B cell (primary cell): ENCODE measurements around the gene DNAJC10. TPM values are rescaled to one million over a fixed set of nuclear protein-coding genes. Genes with fewer than 3 reads are reported as not detected.

Source experiments
- ATAC-seq: fragments of 200-7000 bp; cut with Tn5 transposase; one replicate; pipeline ENCODE4 v1.10.0; 2021; ENCODE audit warnings: low read depth, mild to moderate bottlenecking, moderate number of reproducible peaks, moderate library complexity
- CTCF ChIA-PET: fragments of 350-600 bp; sonication (Branson Sonifier 250); formaldehyde crosslinking; loops from one replicate; lab custom pipeline; 2021; ENCODE audit warnings: antibody characterized with exemption, inconsistent platforms; lab: Charles Lee
- POLR2A ChIA-PET: fragments of 350-600 bp; sonication (Branson Sonifier 250); formaldehyde crosslinking; loops from one replicate; lab custom pipeline; 2021; ENCODE audit warnings: antibody characterized with exemption; lab: Charles Lee
- DNase-seq: peaks from one replicate; pipeline ENCODE4 v3.0.0; 2013
- H2AFZ ChIP-seq: 2 replicates; pipeline ENCODE4 v1.6.1; 2012; ENCODE audit warnings: mild to moderate bottlenecking, low read depth, low read length; ENCODE audit not compliant: insufficient read depth, poor library complexity, severe bottlenecking
- H3K27ac ChIP-seq, 2 donors: 1 replicate in 1 of 2; 2 replicates in 1 of 2; pipeline ENCODE4 v1.5.1; 2012 to 2013; ENCODE audit warnings: low read length in 2 of 2, mild to moderate bottlenecking in 2 of 2, moderate library complexity in 1 of 2
- H3K27me3 ChIP-seq, 4 experiments: fragments of 200-600 bp in 1 of 4; sonication (generic) in 1 of 4; replicated peaks in 1 of 4; 1 replicate in 2 of 4; 2 replicates in 2 of 4; pipeline versions ENCODE4 v1.6.1 to v1.7.0; 2013 to 2016; ENCODE audit warnings: low read length in 3 of 4, mild to moderate bottlenecking in 2 of 4, mixed read lengths in 1 of 4, moderate library complexity in 1 of 4; ENCODE audit not compliant: insufficient read depth in 4 of 4, control insufficient read depth in 3 of 4; ENCODE audit errors: control extremely low read depth in 1 of 4
- H3K36me3 ChIP-seq, 2 experiments: replicated peaks in 1 of 2; 1 replicate in 1 of 2; 2 replicates in 1 of 2; pipeline versions ENCODE4 v1.6.1 to v1.7.1; 2013; ENCODE audit warnings: low read length in 1 of 2; ENCODE audit not compliant: insufficient read depth in 2 of 2, control insufficient read depth in 1 of 2; ENCODE audit errors: control extremely low read depth in 1 of 2, extremely low read depth in 1 of 2
- H3K4me1 ChIP-seq, 2 donors: fragments of 200-600 bp in 1 of 2; sonication (generic) in 1 of 2; 1 replicate in 1 of 2; 2 replicates in 1 of 2; pipeline versions ENCODE4 v1.5.1 to v1.6.1; 2013 to 2017; ENCODE audit warnings: low read length in 2 of 2; ENCODE audit not compliant: control insufficient read depth in 2 of 2, insufficient read depth in 2 of 2
- H3K4me2 ChIP-seq: replicated peaks from 2 replicates; pipeline ENCODE3; 2012; ENCODE audit warnings: mild to moderate bottlenecking, low read depth, low read length; ENCODE audit not compliant: poor library complexity, severe bottlenecking
- H3K4me3 ChIP-seq, 5 experiments: fragments of 200-600 bp in 1 of 5; sonication (generic) in 1 of 5; 1 replicate in 3 of 5; 2 replicates in 2 of 5; pipeline versions ENCODE4 v1.5.1 to v1.7.0; 2011 to 2016; ENCODE audit warnings: low read length in 4 of 5, mild to moderate bottlenecking in 4 of 5, low read depth in 2 of 5, control low read depth in 1 of 5, moderate library complexity in 1 of 5; ENCODE audit not compliant: insufficient read depth in 1 of 5; ENCODE audit errors: control extremely low read depth in 1 of 5, extremely low read depth in 1 of 5
- H3K79me2 ChIP-seq: fragments of 200-600 bp; sonication (generic); one replicate; pipeline ENCODE4 v1.6.0; 2016; ENCODE audit warnings: low read length; ENCODE audit not compliant: control insufficient read depth, insufficient read depth
- H3K9ac ChIP-seq: fragments of 200-600 bp; sonication (generic); 2 replicates; pipeline ENCODE4 v1.6.1; 2017; ENCODE audit warnings: mild to moderate bottlenecking, low read length, moderate library complexity
- H3K9me3 ChIP-seq, 3 donors: one replicate each; pipeline versions ENCODE4 v1.6.1 to v1.7.1; 2013; ENCODE audit warnings: low read length in 2 of 3; ENCODE audit not compliant: control insufficient read depth in 2 of 3, insufficient read depth in 1 of 3; ENCODE audit errors: control extremely low read depth in 1 of 3
- H4K20me1 ChIP-seq: 2 replicates; pipeline ENCODE4 v1.6.0; 2012; ENCODE audit warnings: mild to moderate bottlenecking, low read length; ENCODE audit not compliant: insufficient read depth, control insufficient read depth, poor library complexity, severe bottlenecking
- H3K27ac Mint-ChIP-seq: one replicate; pipeline ENCODE4 v1.8.0; 2021; ENCODE audit warnings: mixed read lengths
- H3K27me3 Mint-ChIP-seq: one replicate; pipeline ENCODE4 v1.8.0; 2021; ENCODE audit warnings: mixed read lengths
- H3K4me1 Mint-ChIP-seq: one replicate; pipeline ENCODE4 v1.8.0; 2021; ENCODE audit warnings: mixed read lengths
- H3K4me3 Mint-ChIP-seq: one replicate; pipeline ENCODE4 v1.8.0; 2021; ENCODE audit warnings: mixed read lengths
- H3K9me3 Mint-ChIP-seq: one replicate; pipeline ENCODE4 v1.8.0; 2022; ENCODE audit warnings: mixed read lengths; ENCODE audit not compliant: insufficient read depth
- EZH2 ChIP-seq: IDR thresholded peaks from 2 replicates; pipeline ENCODE4 v1.6.1; 2012; ENCODE audit warnings: borderline replicate concordance, low read depth, mild to moderate bottlenecking, moderate library complexity, low read length; ENCODE audit not compliant: insufficient read depth, poor library complexity, severe bottlenecking
- WGBS: methylation state at CpG from one replicate; pipeline ENCODE4 v1.1.5; 2013; ENCODE audit warnings: missing lambda C conversion rate; ENCODE audit not compliant: insufficient coverage; 5-methylcytosine and 5-hydroxymethylcytosine counted together
- intact Hi-C: fragments of 100-400 bp; cut with micrococcal nuclease; formaldehyde crosslinking; loops from one replicate; pipeline ENCODE4 v1.10.0; 2022
- polyA plus RNA-seq: library from polyadenylated mRNA; depleted of rRNA; stranded (reverse); fragments of >200 nt; gene quantifications from 2 replicates; pipeline ENCODE4 v1.2.3, GENCODE V29; 2012
- total RNA-seq, 2 donors: library from RNA; stranded (reverse); fragments of 120-200 nt in 1 of 2; gene quantifications; 1 replicate in 1 of 2; 2 replicates in 1 of 2; pipeline versions ENCODE4 v1.2.3 to v1.2.4, GENCODE V29; 2013 to 2022
- TF ChIP-seq, protein P1 (sequence below): fragments of 200-600 bp; IDR thresholded peaks from one replicate; pipeline ENCODE4 v1.8.0; 2022; ENCODE audit warnings: antibody characterized with exemption, mild to moderate bottlenecking

DNAJC10 gene
- total and polyA plus RNA-seq, 2 donors (not counting 1 experiment from before 2014, with no cell fraction given) = 41.3 to 115 TPM

DNA sequence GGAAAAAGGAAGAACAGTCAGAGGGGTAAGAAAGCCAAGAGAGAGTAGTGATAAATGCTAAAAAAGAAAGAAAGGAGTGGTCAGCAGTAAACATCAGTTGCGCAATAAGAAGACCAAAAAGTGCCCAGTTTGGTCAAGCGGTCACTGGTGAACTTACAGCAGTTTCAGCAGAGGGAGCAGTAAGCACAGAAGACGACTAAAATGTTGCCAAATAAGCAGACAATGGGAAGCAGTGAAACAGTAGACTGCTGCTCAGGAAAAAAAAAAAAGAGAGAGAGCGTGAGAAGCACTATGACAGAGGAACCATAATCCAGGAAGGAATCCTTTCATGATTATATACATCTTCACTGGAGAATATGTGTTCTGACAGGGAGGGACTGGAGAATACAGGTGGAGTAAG lies 45.8 kb downstream of the DNAJC10 start:
- H3K9me3 ChIP-seq = no peaks in the 10 kb centered on the region
- Mint-ChIP-seq H3K9me3 (no peaks in the 10 kb centered on the region), H3K4me1 (no peaks in the 10 kb centered on the region), H3K27me3 (no peaks in the 10 kb centered on the region), H3K27ac (peak overlapping the region; percentile 2), H3K4me3 (no peak overlapping the region)
- H3K4me2 ChIP-seq = no peak overlapping the region
- H3K4me1 ChIP-seq = no peaks in the 10 kb centered on the region
- 97% methylated on average over 3 of the region's 4 CpGs for WGBS
- ChIA-PET CTCF (interaction anchor here (1.3 kb wide), 2 partner anchors 10 to 17 kb away, joined by 3 to 4 read pairs; no protein-coding TSS in a partner anchor), POLR2A (no interaction called here)
- ATAC-seq = no peak
- H3K79me2 ChIP-seq = peaks cover 8% of the 10 kb centered on the region
- H3K27ac ChIP-seq = no peak overlapping the region
- H3K4me3 ChIP-seq = no peak overlapping the region
- no peaks in the 10 kb centered on the region for H3K27me3 ChIP-seq
- peaks cover 8% of the 10 kb centered on the region for H4K20me1 ChIP-seq
- DNase-seq = no peak
- peaks cover 33 to 89% of the 10 kb centered on the region in 2 experiments for H3K36me3 ChIP-seq
- H3K9ac ChIP-seq = no peak overlapping the region
- no peak overlapping the region for H2AFZ ChIP-seq
- no peak for TF ChIP-seq EZH2
- TF ChIP-seq, protein P1, sequence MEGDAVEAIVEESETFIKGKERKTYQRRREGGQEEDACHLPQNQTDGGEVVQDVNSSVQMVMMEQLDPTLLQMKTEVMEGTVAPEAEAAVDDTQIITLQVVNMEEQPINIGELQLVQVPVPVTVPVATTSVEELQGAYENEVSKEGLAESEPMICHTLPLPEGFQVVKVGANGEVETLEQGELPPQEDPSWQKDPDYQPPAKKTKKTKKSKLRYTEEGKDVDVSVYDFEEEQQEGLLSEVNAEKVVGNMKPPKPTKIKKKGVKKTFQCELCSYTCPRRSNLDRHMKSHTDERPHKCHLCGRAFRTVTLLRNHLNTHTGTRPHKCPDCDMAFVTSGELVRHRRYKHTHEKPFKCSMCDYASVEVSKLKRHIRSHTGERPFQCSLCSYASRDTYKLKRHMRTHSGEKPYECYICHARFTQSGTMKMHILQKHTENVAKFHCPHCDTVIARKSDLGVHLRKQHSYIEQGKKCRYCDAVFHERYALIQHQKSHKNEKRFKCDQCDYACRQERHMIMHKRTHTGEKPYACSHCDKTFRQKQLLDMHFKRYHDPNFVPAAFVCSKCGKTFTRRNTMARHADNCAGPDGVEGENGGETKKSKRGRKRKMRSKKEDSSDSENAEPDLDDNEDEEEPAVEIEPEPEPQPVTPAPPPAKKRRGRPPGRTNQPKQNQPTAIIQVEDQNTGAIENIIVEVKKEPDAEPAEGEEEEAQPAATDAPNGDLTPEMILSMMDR = no peak
- intact Hi-C loops = loop anchor here (5.0 kb wide), 1 partner anchor 215 kb away; no protein-coding TSS in a partner anchor

DNA sequence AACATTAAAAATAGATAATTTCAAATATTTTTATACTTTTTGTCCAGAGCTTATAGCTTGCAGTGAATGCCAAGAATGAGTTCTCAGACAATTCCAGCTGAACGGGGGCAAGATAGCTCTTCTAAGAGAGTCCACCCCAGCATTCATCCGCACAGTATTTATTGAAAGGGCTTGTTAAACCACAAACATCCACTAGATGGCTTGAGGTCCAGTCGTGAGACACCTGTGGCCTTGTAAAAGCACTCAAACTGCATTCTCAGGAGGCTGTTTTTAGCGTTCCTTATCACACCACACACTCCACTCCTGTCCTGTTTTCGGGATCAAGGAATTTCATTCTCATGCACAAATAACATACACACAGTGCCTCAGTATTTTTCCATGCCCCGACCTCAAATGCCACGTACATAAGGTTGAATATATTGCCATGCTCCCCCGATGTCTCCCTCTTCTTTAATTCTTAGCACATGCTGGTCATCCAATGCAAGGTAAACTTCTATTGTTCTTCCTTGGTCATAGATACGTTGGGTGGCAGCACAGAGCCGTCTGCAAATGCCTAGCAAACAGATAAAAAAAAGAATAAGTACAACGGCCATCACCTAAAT lies 47.4 kb downstream of the DNAJC10 start:
- ATAC-seq (no peak), DNase-seq (peak; percentile 16)
- Histone ChIP-seq H3K79me2 (peaks cover 12% of the 10 kb centered on the region), H3K4me2 (no peak overlapping the region), H3K4me3 (no peak overlapping the region), H3K4me1 (no peaks in the 10 kb centered on the region), H4K20me1 (peaks cover 8% of the 10 kb centered on the region), H3K27ac (no peak overlapping the region), H2AFZ (no peak overlapping the region), H3K9me3 (peaks cover 0 to 1% (median 0%) of the 10 kb centered on the region in 3 donors), H3K9ac (no peak overlapping the region), H3K27me3 (no peaks in the 10 kb centered on the region), H3K36me3 (peaks cover 35 to 92% of the 10 kb centered on the region in 2 experiments)
- ChIA-PET POLR2A (no interaction called here), CTCF (interaction anchor here (0.5 to 1.3 kb wide), 6 partner anchors 9 to 222 kb away, joined by 3 to 7 read pairs (median 4); no protein-coding TSS in a partner anchor)
- Mint-ChIP-seq H3K9me3 (peaks cover 3% of the 10 kb centered on the region), H3K27ac (no peak overlapping the region), H3K4me1 (no peaks in the 10 kb centered on the region), H3K4me3 (no peak overlapping the region), H3K27me3 (no peaks in the 10 kb centered on the region)
- no peak for TF ChIP-seq EZH2
- TF ChIP-seq, protein P1 = peak; percentile 45
- 82% methylated on average over 9 of the region's 11 CpGs for WGBS
- intact Hi-C loops = loop anchor here (5.0 kb wide), 1 partner anchor 214 kb away; no protein-coding TSS in a partner anchor
